HepG2 (cell line): ENCODE measurements around the gene MEIOC. TPM values are rescaled to one million over a fixed set of nuclear protein-coding genes. Genes with fewer than 3 reads are reported as not detected.

Source experiments
- ATAC-seq: fragments of 200-7000 bp; cut with Tn5 transposase; 3 replicates; pipeline ENCODE4 v1.9.1; 2020; ENCODE audit warnings: mild to moderate bottlenecking, moderate library complexity
- BruUV-seq: library from RNA; stranded (reverse); fragments of 400-500 nt; replicated peaks from 2 replicates; lab custom pipeline; 2021; lab: Mats Ljungman, UMichigan
- CTCF ChIA-PET: fragments of 300-600 bp; formaldehyde crosslinking; extraction: SDS; loops from one replicate; lab custom pipeline; 2021; ENCODE audit warnings: low total read pairs, inconsistent platforms, low intra/inter-chr PET ratio; lab: Yijun Ruan, JAX
- POLR2A ChIA-PET: fragments of 350-600 bp; sonication (Branson Sonifier 250); formaldehyde crosslinking; loops from one replicate; lab custom pipeline; 2020; ENCODE audit warnings: antibody characterized with exemption, inconsistent platforms; lab: Yijun Ruan, JAX
- DNase-seq: peaks from one replicate; pipeline ENCODE4 v3.0.0-alpha.2; 2015; ENCODE audit warnings: low spot score
- FAIRE-seq: peaks from 3 replicates; lab custom pipeline; 2011; peaks lifted over from hg19 to GRCh38; lab: Jason Lieb, UNC
- H2AFZ ChIP-seq: one replicate; pipeline ENCODE4 v1.6.1; 2011; ENCODE audit warnings: low read length, inconsistent platforms
- H3K27ac ChIP-seq: fragments of 300-600 bp; 3 replicates; pipeline ENCODE4 v1.8.0; 2011; ENCODE audit warnings: mixed run types, mild to moderate bottlenecking, mixed read lengths, low read length, inconsistent platforms; ENCODE audit not compliant: insufficient read depth; ENCODE audit errors: extremely low read length
- H3K27me3 ChIP-seq, 2 experiments: fragments of 200-600 bp in 1 of 2; 2 replicates in 1 of 2; 3 replicates in 1 of 2; pipeline versions ENCODE4 v1.6.0 to v1.8.0; 2011; ENCODE audit warnings: low read length in 2 of 2, mild to moderate bottlenecking in 2 of 2, moderate library complexity in 2 of 2, inconsistent platforms in 1 of 2; ENCODE audit not compliant: insufficient read depth in 2 of 2, control insufficient read depth in 1 of 2
- H3K36me3 ChIP-seq, 2 experiments: fragments of 200-600 bp in 1 of 2; replicated peaks in 1 of 2; 2 replicates in 1 of 2; 3 replicates in 1 of 2; pipeline versions ENCODE4 v1.5.1 to v1.8.0; 2011; ENCODE audit warnings: low read length in 2 of 2, inconsistent platforms in 1 of 2; ENCODE audit not compliant: insufficient read depth in 2 of 2, control insufficient read depth in 1 of 2
- H3K4me1 ChIP-seq: 2 replicates; pipeline ENCODE4 v1.5.1; 2012; ENCODE audit warnings: low read length, inconsistent platforms; ENCODE audit not compliant: insufficient read depth
- H3K4me2 ChIP-seq: 2 replicates; pipeline ENCODE4 v1.6.0; 2011; ENCODE audit warnings: low read depth, low read length, inconsistent platforms
- H3K4me3 ChIP-seq, 3 experiments: fragments of 200-600 bp in 1 of 3; sonication (generic), shearing (Covaris generic) in 1 of 3; replicated peaks in 1 of 3; 2 replicates each; pipeline ENCODE4 v1.5.1; 2011 to 2016; ENCODE audit warnings: low read length in 3 of 3, inconsistent platforms in 2 of 3, low read depth in 2 of 3, mild to moderate bottlenecking in 2 of 3, control low read depth in 1 of 3, mixed read lengths in 1 of 3; ENCODE audit not compliant: insufficient read depth in 1 of 3
- H3K79me2 ChIP-seq: one replicate; pipeline ENCODE4 v1.6.1; 2011; ENCODE audit warnings: low read length, inconsistent platforms; ENCODE audit not compliant: insufficient read depth
- H3K9ac ChIP-seq: 2 replicates; pipeline ENCODE4 v1.6.0; 2011; ENCODE audit warnings: mild to moderate bottlenecking, low read depth, low read length, inconsistent platforms; ENCODE audit not compliant: insufficient read depth
- H3K9me3 ChIP-seq: 2 replicates; pipeline ENCODE4 v1.5.1; 2012; ENCODE audit warnings: mild to moderate bottlenecking, low read length
- H4K20me1 ChIP-seq: 2 replicates; pipeline ENCODE4 v1.6.0; 2011; ENCODE audit warnings: inconsistent platforms, mild to moderate bottlenecking, low read length, moderate library complexity; ENCODE audit not compliant: insufficient read depth
- ADNP ChIP-seq: sonication (generic); formaldehyde crosslinking; IDR thresholded peaks from 2 replicates; pipeline ENCODE4 v1.4.0; 2020; ENCODE audit warnings: missing genetic modification reagents
- ELF3 ChIP-seq: IDR thresholded peaks from 2 replicates; pipeline ENCODE4 v1.6.1; 2016; ENCODE audit warnings: missing genetic modification reagents, missing compliant biosample characterization
- HNRNPUL1 ChIP-seq: fragments of 200-400 bp; formaldehyde crosslinking; IDR thresholded peaks from 2 replicates; pipeline ENCODE4 v1.6.1; 2017; ENCODE audit warnings: low read depth, mild to moderate bottlenecking, low read length, moderate library complexity
- KDM6A ChIP-seq: IDR thresholded peaks from 2 replicates; pipeline ENCODE4 v1.6.1; 2016; ENCODE audit warnings: low read depth
- KLF16 ChIP-seq, 2 experiments: sonication (generic) in 1 of 2; formaldehyde crosslinking in 1 of 2; IDR thresholded peaks; 2 replicates each; pipeline versions ENCODE4 v1.6.1 to v1.8.0; 2016 to 2023; ENCODE audit warnings: missing genetic modification reagents in 2 of 2, missing compliant biosample characterization in 1 of 2
- PAF1 ChIP-seq: IDR thresholded peaks from 2 replicates; pipeline ENCODE4 v1.6.1; 2016; ENCODE audit warnings: missing genetic modification reagents, missing compliant biosample characterization
- ZFP82 ChIP-seq: sonication (generic); formaldehyde crosslinking; IDR thresholded peaks from 2 replicates; pipeline ENCODE4 v1.5.1; 2020; ENCODE audit warnings: mild to moderate bottlenecking, missing genetic modification reagents, borderline replicate concordance
- ZNF34 ChIP-seq: sonication (generic); formaldehyde crosslinking; IDR thresholded peaks from 2 replicates; pipeline ENCODE4 v1.4.0; 2020; ENCODE audit warnings: mild to moderate bottlenecking, missing genetic modification reagents, borderline replicate concordance
- ZNF605 ChIP-seq: sonication (generic); formaldehyde crosslinking; IDR thresholded peaks from 2 replicates; pipeline ENCODE4 v1.8.0; 2022; ENCODE audit warnings: mild to moderate bottlenecking, missing genetic modification reagents
- WGBS: methylation state at CpG from one replicate; pipeline ENCODE4 v1.1.6; 2017; ENCODE audit warnings: low lambda C conversion rate; 5-methylcytosine and 5-hydroxymethylcytosine counted together
- in situ Hi-C: cut with HindIII; loops from 2 replicates; pipeline ENCODE4 v1.10.0; 2017; ENCODE audit warnings: low pct_unique_long_range_greater_than_20kb; ENCODE audit not compliant: extremely low pct_ligation_motif_present
- intact Hi-C: fragments of 100-400 bp; cut with micrococcal nuclease; formaldehyde crosslinking; loops from one replicate; pipeline ENCODE4 v1.10.0; 2022; ENCODE audit not compliant: unreplicated experiment
- polyA plus RNA-seq, 8 experiments: library from polyadenylated mRNA; depleted of rRNA in 3 of 8; stranded (reverse) in 7 of 8; unstranded in 1 of 8; fragments of >200 nt; fragmentation: Illumina TruSeq in 4 of 8; extraction: Trizol in 4 of 8; gene quantifications; 2 replicates each; pipeline versions ENCODE4 v1.2.1 to v1.2.3, GENCODE V29; 2011 to 2016; ENCODE audit warnings: low read depth in 4 of 8, missing spikeins in 1 of 8, mixed read lengths in 1 of 8; ENCODE audit not compliant: insufficient read depth in 1 of 8
- total RNA-seq, 5 experiments: library from RNA; depleted of rRNA; stranded (reverse); fragments of >200 nt; fragmentation: Illumina TruSeq; extraction: Trizol; gene quantifications; 2 replicates each; pipeline ENCODE4 v1.2.3, GENCODE V29; 2016; ENCODE audit warnings: low read depth in 1 of 5

Gene MEIOC
- total and polyA plus RNA-seq, 2 of the 13 experiments (the other 11 are each of a cell fraction or from before 2014, with no cell fraction given) = 0.04 to 0.15 TPM

GRCh38 chr17:44606658-44607057 lies 49.6 kb upstream of the MEIOC start:
- FAIRE-seq (no peak), ATAC-seq (no peak)
- 37% methylated on average over 11 of the region's 11 CpGs for WGBS
- H3K4me1 ChIP-seq = peaks cover 29% of the 10 kb centered on the region
- no peaks in the 10 kb centered on the region for H3K36me3 ChIP-seq
- POLR2A ChIA-PET = no interaction called here
- no peak overlapping the region for H3K4me2 ChIP-seq
- H3K27ac ChIP-seq = no peak overlapping the region
- no peaks in the 10 kb centered on the region for H3K79me2 ChIP-seq
- H3K4me3 ChIP-seq = no peak overlapping the region
- H2AFZ ChIP-seq = no peak overlapping the region
- H3K9ac ChIP-seq = no peak overlapping the region
- intact Hi-C loops = no loop called here
- H3K27me3 ChIP-seq = peaks cover 4 to 26% of the 10 kb centered on the region in 2 experiments; a peak in 2 of 5 replicates
- TF ChIP-seq ZNF34 (no peak), HNRNPUL1 (no peak), KDM6A (CRISPR knock-in tag) (no peak), ZFP82 (CRISPR knock-in tag) (no peak), KLF16 (CRISPR knock-in tag; IDR thresholded peaks at IDR 0.05) (no peak), ELF3 (CRISPR knock-in tag) (no peak), ZNF605 (CRISPR knock-in tag) (no peak), PAF1 (CRISPR knock-in tag) (no peak), ADNP (CRISPR knock-in tag) (no peak)
- TF ChIP-seq, all 625 proteins: peak for 0
- no peak for DNase-seq
- no TSS peak for BruUV-seq
- in situ Hi-C loops = no loop called here
- H3K9me3 ChIP-seq = no peaks in the 10 kb centered on the region
- H4K20me1 ChIP-seq = no peaks in the 10 kb centered on the region
- CTCF ChIA-PET = no interaction called here
